Adrenal gland (tissue), 12 donors: ENCODE measurements around the gene DEDD2. TPM values are rescaled to one million over a fixed set of nuclear protein-coding genes. Genes with fewer than 3 reads are reported as not detected.

Source experiments
- DNase-seq, 7 donors: peaks; one replicate each; pipeline ENCODE4 v3.0.0-alpha.2; 2019 to 2020
- H3K27ac ChIP-seq, 5 donors: fragments of 200-600 bp; sonication (generic) in 4 of 5; 1 replicate in 3 of 5; 2 replicates in 2 of 5; pipeline versions ENCODE4 v1.5.1 to v1.8.0; 2016 to 2020; ENCODE audit warnings: mild to moderate bottlenecking in 1 of 5
- H3K27me3 ChIP-seq: fragments of 200-600 bp; 2 replicates; pipeline ENCODE4 v1.8.0; 2021
- H3K36me3 ChIP-seq, 2 donors: fragments of 200-600 bp; replicated peaks in 1 of 2; 1 replicate in 1 of 2; 2 replicates in 1 of 2; pipeline versions ENCODE4 v1.5.1 to v1.8.0; 2018 to 2022
- H3K4me1 ChIP-seq, 2 donors: fragments of 200-600 bp; replicated peaks in 1 of 2; 1 replicate in 1 of 2; 2 replicates in 1 of 2; pipeline versions ENCODE4 v1.5.1 to v1.8.0; 2018 to 2021
- H3K4me3 ChIP-seq, 4 donors: fragments of 200-600 bp; sonication (generic) in 3 of 4; one replicate each; pipeline ENCODE4 v1.5.1; 2016 to 2018
- H3K9me3 ChIP-seq, 3 donors: fragments of 200-600 bp; sonication (generic) in 1 of 3; replicated peaks in 1 of 3; 1 replicate in 2 of 3; 2 replicates in 1 of 3; pipeline versions ENCODE4 v1.5.1 to v1.8.0; 2016 to 2021
- CTCF ChIP-seq, 6 experiments: fragments of 450-650 bp in 4 of 6; fragments of 200-600 bp in 2 of 6; sonication (generic) in 1 of 6; IDR thresholded peaks; 1 replicate in 5 of 6; 2 replicates in 1 of 6; pipeline versions ENCODE4 v1.5.1 to v1.8.0; 2016 to 2021; ENCODE audit warnings: antibody characterized with exemption in 6 of 6, mild to moderate bottlenecking in 2 of 6, moderate library complexity in 1 of 6
- POLR2A ChIP-seq, 2 donors: fragments of 450-650 bp; IDR thresholded peaks; one replicate each; pipeline ENCODE4 v1.6.1; 2017; ENCODE audit warnings: antibody characterized with exemption in 2 of 2, mild to moderate bottlenecking in 2 of 2, moderate library complexity in 1 of 2
- WGBS, 4 donors: extraction: QIAGEN DNeasy Blood & Tissue Kit in 2 of 4; methylation state at CpG; one replicate each; pipeline versions ENCODE4 v1.1.5 to v1.1.7; 2013 to 2017; 5-methylcytosine and 5-hydroxymethylcytosine counted together
- intact Hi-C, 2 donors: fragments of 100-400 bp; cut with DNase I; formaldehyde crosslinking; loops; one replicate each; pipeline versions ENCODE4 v1.14.1 to v1.15.0; 2022 to 2023
- polyA plus RNA-seq, 3 donors: library from polyadenylated mRNA; stranded (reverse); fragments of 200-250 nt in 2 of 3; fragments of 350-450 nt in 1 of 3; fragmentation: Illumina TruSeq in 1 of 3; extraction: RNeasy Lipid Tissue Mini Kit (QIAGEN cat#74804) in 1 of 3; gene quantifications; one replicate each; pipeline ENCODE4 v1.2.3, GENCODE V29; 2013 to 2014
- total RNA-seq, 9 donors: library from RNA; depleted of rRNA in 4 of 9; stranded (reverse); fragments of >200 nt in 4 of 9; fragments of 120-200 nt in 1 of 9; fragmentation: NEBNext Ultra II Directional in 1 of 9; extraction: Animal tissue kit (Norgen Biotek cat#: 25700) in 1 of 9; gene quantifications; one replicate each; pipeline versions ENCODE4 v1.1.0 to v1.2.4, GENCODE V29; 2013 to 2023
- donor health status: healthy with polysubstance abuse.
- donor health status: Bipolar disorder and iron deficiency.
- donor health status: DM: yes; HTN: yes; CAD: no.
- donor health status: DM: no; HTN: no; CAD: no.
- donor health status: DM: no; HTN: no; CAD: no.
- donor health status: DM: yes; HTN: yes; CAD: no.

DEDD2 gene
- total and polyA plus RNA-seq, 12 donors = 26.0 to 54.8 (median 31.5) TPM

- TF ChIP-seq POLR2A (IDR thresholded peaks at IDR 0.05) (no peak), CTCF (IDR thresholded peaks at IDR 0.05) (no peak)
- no peak overlapping the region for H3K4me3 ChIP-seq
- no peaks in the 10 kb centered on the region for H3K9me3 ChIP-seq
- no peaks in the 10 kb centered on the region for H3K4me1 ChIP-seq
- peaks cover 3% of the 10 kb centered on the region for H3K27me3 ChIP-seq
- WGBS, 4 donors = 39 to 83% (median 52%) methylated on average over 1 to 5 of the region's 5 CpGs
- no peaks in the 10 kb centered on the region for H3K36me3 ChIP-seq
- no peak for DNase-seq
- intact Hi-C loops = no loop called here
- H3K27ac ChIP-seq = no peak overlapping the region
Observed at GRCh38 chr19:42149447-42150202, 67.9 kb downstream of the DEDD2 start.

Other genes starting within 250 kb of the DEDD2 start
- 10 to 100 TPM in 2 of 9 donors, 1 to 10 TPM in 3, under 1 TPM in 3, not detected in 1; 0.11 to 35.0 (median 3.5) TPM for gene ATP1A3, start 223.4 kb downstream of the DEDD2 start, total RNA-seq
- gene ATP1A3, start 223.4 kb downstream of the DEDD2 start, polyA plus RNA-seq = 10 to 100 TPM in 1 of 3 donors, 1 to 10 TPM in 2; 4.1 to 14.2 (median 10.0) TPM
- gene GRIK5, start 147.5 kb downstream of the DEDD2 start, total RNA-seq = 1 to 10 TPM in 4 of 9 donors, under 1 TPM in 4, not detected in 1; 0.24 to 6.2 (median 0.85) TPM
- 10 to 100 TPM in 1 of 3 donors, 1 to 10 TPM in 2; 2.3 to 11.9 (median 2.4) TPM for gene GRIK5, start 147.5 kb downstream of the DEDD2 start, polyA plus RNA-seq
- 10 to 100 TPM in 7 of 9 donors, 1 to 10 TPM in 2; 6.4 to 16.9 (median 13.2) TPM for gene ZNF574, start 141.5 kb downstream of the DEDD2 start, total RNA-seq
- 1 to 10 TPM; 2.7 to 7.9 (median 5.4) TPM for gene ZNF574, start 141.5 kb downstream of the DEDD2 start, polyA plus RNA-seq
- 1 to 10 TPM in 8 of 9 donors, under 1 TPM in 1; 0.72 to 4.9 (median 2.9) TPM for gene POU2F2, start 85.2 kb downstream of the DEDD2 start, total RNA-seq
- 10 to 100 TPM in 1 of 3 donors, 1 to 10 TPM in 2; 4.2 to 17.2 (median 6.8) TPM for gene POU2F2, start 85.2 kb downstream of the DEDD2 start, polyA plus RNA-seq
- gene ZNF526, start 2.6 kb upstream of the DEDD2 start, total RNA-seq = 10 to 100 TPM in 2 of 9 donors, 1 to 10 TPM in 7; 4.2 to 12.5 (median 8.9) TPM
- gene ZNF526, start 2.6 kb upstream of the DEDD2 start, polyA plus RNA-seq = 1 to 10 TPM; 2.0 to 5.1 (median 2.9) TPM
- gene GSK3A, start 24.9 kb upstream of the DEDD2 start, total RNA-seq = 10 to 100 TPM; 19.5 to 61.9 (median 41.3) TPM
- gene GSK3A, start 24.9 kb upstream of the DEDD2 start, polyA plus RNA-seq = 10 to 100 TPM; 51.0 to 94.9 (median 65.5) TPM
- 10 to 100 TPM; 11.4 to 71.2 (median 55.0) TPM for gene ERF, start 37.5 kb upstream of the DEDD2 start, total RNA-seq
- gene ERF, start 37.5 kb upstream of the DEDD2 start, polyA plus RNA-seq = 100 to 1,000 TPM in 1 of 3 donors, 10 to 100 TPM in 2; 14.3 to 147 (median 44.1) TPM
- 100 to 1,000 TPM in 1 of 9 donors, 10 to 100 TPM in 8; 11.9 to 119 (median 72.1) TPM for gene CIC, start 51.6 kb upstream of the DEDD2 start, total RNA-seq
- gene CIC, start 51.6 kb upstream of the DEDD2 start, polyA plus RNA-seq = 100 to 1,000 TPM in 1 of 3 donors, 10 to 100 TPM in 2; 13.3 to 171 (median 61.7) TPM
- 1 to 10 TPM in 7 of 9 donors, under 1 TPM in 2; 0.61 to 2.5 (median 1.6) TPM for gene PRR19, start 84.5 kb upstream of the DEDD2 start, total RNA-seq
- 1 to 10 TPM in 2 of 3 donors, under 1 TPM in 1; 0.51 to 2.3 (median 1.2) TPM for gene PRR19, start 84.5 kb upstream of the DEDD2 start, polyA plus RNA-seq
- 10 to 100 TPM; 22.7 to 59.8 (median 33.6) TPM for gene PAFAH1B3, start 84.9 kb upstream of the DEDD2 start, total RNA-seq
- 10 to 100 TPM; 15.9 to 56.4 (median 37.0) TPM for gene PAFAH1B3, start 84.9 kb upstream of the DEDD2 start, polyA plus RNA-seq
- gene TMEM145, start 95.6 kb upstream of the DEDD2 start, total RNA-seq = 1 to 10 TPM in 5 of 9 donors, under 1 TPM in 1, not detected in 3; 0.94 to 5.9 (median 2.8) TPM
- gene TMEM145, start 95.6 kb upstream of the DEDD2 start, polyA plus RNA-seq = 10 to 100 TPM in 1 of 3 donors, 1 to 10 TPM in 2; 4.5 to 31.7 (median 5.4) TPM
- 10 to 100 TPM in 8 of 9 donors, 1 to 10 TPM in 1; 9.0 to 51.9 (median 31.3) TPM for gene MEGF8, start 108.0 kb upstream of the DEDD2 start, total RNA-seq
- gene MEGF8, start 108.0 kb upstream of the DEDD2 start, polyA plus RNA-seq = 10 to 100 TPM in 2 of 3 donors, 1 to 10 TPM in 1; 7.2 to 29.0 (median 13.0) TPM
- 1 to 10 TPM in 6 of 9 donors, under 1 TPM in 1, not detected in 2; 0.78 to 4.7 (median 3.4) TPM for gene CNFN, start 172.6 kb upstream of the DEDD2 start, total RNA-seq
- 10 to 100 TPM in 1 of 3 donors, 1 to 10 TPM in 2; 1.2 to 20.9 (median 7.4) TPM for gene CNFN, start 172.6 kb upstream of the DEDD2 start, polyA plus RNA-seq
- 100 to 1,000 TPM in 1 of 9 donors, 10 to 100 TPM in 8; 11.2 to 230 (median 39.5) TPM for gene LIPE, start 209.7 kb upstream of the DEDD2 start, total RNA-seq
- 100 to 1,000 TPM in 1 of 3 donors, 10 to 100 TPM in 2; 29.9 to 204 (median 68.6) TPM for gene LIPE, start 209.7 kb upstream of the DEDD2 start, polyA plus RNA-seq
- gene CXCL17, start 225.3 kb upstream of the DEDD2 start, total RNA-seq = under 1 TPM in 3 of 9 donors, not detected in 6; 0.28 to 0.50 (median 0.34) TPM
- gene CXCL17, start 225.3 kb upstream of the DEDD2 start, polyA plus RNA-seq = under 1 TPM in 1 of 3 donors, not detected in 2; 0.27 TPM